Stimulated activated memory B cell treated with anti-CD40 and anti-IgM and Interleukin-4, amounts not matched to agents 10 μg/mL and 1 μg/mL and 100 μg/mL, for 72 hours (primary cell): ENCODE measurements around the gene FRMD5.

Experiments
- ATAC-seq: fragments of 150-1000 bp; cut with Tn5 transposase; 2 replicates; pipeline ENCODE4 v1.10.0; 2021
- H3K27ac Mint-ChIP-seq: one replicate; pipeline ENCODE4 v1.8.0; 2022; ENCODE audit warnings: mild to moderate bottlenecking, mixed read lengths
- H3K27me3 Mint-ChIP-seq: one replicate; pipeline ENCODE4 v1.8.0; 2022; ENCODE audit warnings: mixed read lengths
- H3K36me3 Mint-ChIP-seq: one replicate; pipeline ENCODE4 v1.8.0; 2022; ENCODE audit warnings: mixed read lengths
- H3K4me1 Mint-ChIP-seq: one replicate; pipeline ENCODE4 v1.8.0; 2022; ENCODE audit warnings: mixed read lengths
- H3K4me3 Mint-ChIP-seq: one replicate; pipeline ENCODE4 v1.8.0; 2022; ENCODE audit warnings: mild to moderate bottlenecking, moderate library complexity, mixed read lengths
- H3K9me3 Mint-ChIP-seq: one replicate; pipeline ENCODE4 v1.8.0; 2022; ENCODE audit warnings: mixed read lengths

Gene FRMD5

GRCh38 chr15:43908516-43909050 is 286.5 kb downstream of the FRMD5 start:
- Mint-ChIP-seq H3K4me3 (no peak overlapping the region), H3K27me3 (no peaks in the 10 kb centered on the region), H3K36me3 (no peaks in the 10 kb centered on the region), H3K9me3 (no peaks in the 10 kb centered on the region), H3K27ac (no peak overlapping the region), H3K4me1 (peaks cover 6% of the 10 kb centered on the region)
- ATAC-seq, result no peak

DNA sequence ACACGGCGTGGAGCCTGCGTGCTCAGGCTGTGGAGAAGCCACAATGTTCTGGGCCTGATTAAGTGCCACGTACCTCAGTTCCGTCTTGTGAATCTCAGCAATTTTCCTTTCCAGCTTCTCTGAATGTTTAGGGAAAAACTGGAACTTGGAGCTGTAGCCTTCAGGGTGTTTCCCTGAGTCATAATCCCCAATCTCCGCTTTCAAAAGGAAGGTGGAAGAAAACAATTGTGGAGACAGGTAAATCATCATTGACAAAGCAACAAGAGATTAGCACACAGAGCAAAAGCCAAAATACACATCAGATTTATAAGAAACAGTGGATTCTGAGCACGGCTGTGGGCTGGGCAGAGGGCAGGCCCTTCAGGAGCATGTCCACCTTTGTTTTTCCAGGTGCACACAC is 289.3 kb downstream of the FRMD5 start:
- peaks cover 7% of the 10 kb centered on the region for H3K4me1 Mint-ChIP-seq
- H3K27ac Mint-ChIP-seq, result no peak overlapping the region
- no peaks in the 10 kb centered on the region for H3K9me3 Mint-ChIP-seq
- H3K36me3 Mint-ChIP-seq, result no peaks in the 10 kb centered on the region
- no peaks in the 10 kb centered on the region for H3K27me3 Mint-ChIP-seq
- no peak overlapping the region for H3K4me3 Mint-ChIP-seq
- ATAC-seq, result no peak

- no peaks in the 10 kb centered on the region for H3K36me3 Mint-ChIP-seq
- ATAC-seq, result peak; percentile 65
- H3K4me1 Mint-ChIP-seq, result peaks cover 7% of the 10 kb centered on the region
- H3K27me3 Mint-ChIP-seq, result no peaks in the 10 kb centered on the region
- no peak overlapping the region for H3K27ac Mint-ChIP-seq
- no peak overlapping the region for H3K4me3 Mint-ChIP-seq
- H3K9me3 Mint-ChIP-seq, result no peaks in the 10 kb centered on the region
These were observed 291.2 kb downstream of the FRMD5 start for GRCh38 chr15:43903864-43904290.

- Mint-ChIP-seq H3K27me3 (no peaks in the 10 kb centered on the region), H3K9me3 (no peaks in the 10 kb centered on the region), H3K4me1 (peaks cover 7% of the 10 kb centered on the region), H3K4me3 (no peak overlapping the region), H3K27ac (no peak overlapping the region), H3K36me3 (no peaks in the 10 kb centered on the region)
- ATAC-seq, result no peak
These were observed 293.6 kb downstream of the FRMD5 start for GRCh38 chr15:43901495-43901894.

- H3K4me1 Mint-ChIP-seq, result peaks cover 7% of the 10 kb centered on the region
- no peaks in the 10 kb centered on the region for H3K9me3 Mint-ChIP-seq
- no peak overlapping the region for H3K27ac Mint-ChIP-seq
- no peak overlapping the region for H3K4me3 Mint-ChIP-seq
- no peaks in the 10 kb centered on the region for H3K27me3 Mint-ChIP-seq
- ATAC-seq, result no peak
- no peaks in the 10 kb centered on the region for H3K36me3 Mint-ChIP-seq
These were observed 294.1 kb downstream of the FRMD5 start for GRCh38 chr15:43900996-43901395.

DNA sequence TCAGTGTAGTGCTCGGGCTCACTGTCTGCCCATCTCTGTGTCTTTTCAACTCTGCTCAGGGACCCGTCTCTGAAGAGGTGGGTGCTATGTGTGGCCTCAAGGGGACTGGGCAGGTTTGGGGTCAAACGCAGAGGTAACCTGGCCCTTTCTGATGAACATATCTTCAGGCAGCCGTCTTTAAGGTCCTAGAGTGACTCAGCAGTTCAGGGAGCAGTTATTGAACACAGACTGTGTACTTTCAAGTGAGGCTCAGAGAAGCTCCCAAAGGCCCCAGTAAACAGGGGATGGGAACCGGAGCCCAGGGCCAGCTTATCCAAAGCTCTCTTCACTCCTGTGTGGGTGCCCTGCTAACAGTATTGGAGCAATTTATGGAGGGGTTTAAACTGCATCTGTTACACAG is 295.1 kb downstream of the FRMD5 start:
- Mint-ChIP-seq H3K27me3 (no peaks in the 10 kb centered on the region), H3K36me3 (no peaks in the 10 kb centered on the region)

GRCh38 chr15:43898891-43899290 is 296.2 kb downstream of the FRMD5 start:
- H3K4me3 Mint-ChIP-seq, result no peak overlapping the region
- no peak for ATAC-seq
- no peak overlapping the region for H3K27ac Mint-ChIP-seq
- H3K9me3 Mint-ChIP-seq, result no peaks in the 10 kb centered on the region
- no peaks in the 10 kb centered on the region for H3K36me3 Mint-ChIP-seq
- H3K4me1 Mint-ChIP-seq, result peaks cover 4% of the 10 kb centered on the region
- H3K27me3 Mint-ChIP-seq, result no peaks in the 10 kb centered on the region

More for the DNA sequence above, 295.1 kb downstream of the FRMD5 start:
- Mint-ChIP-seq H3K4me1 (peaks cover 7% of the 10 kb centered on the region), H3K9me3 (no peaks in the 10 kb centered on the region), H3K27ac (no peak overlapping the region), H3K4me3 (no peak overlapping the region)
- ATAC-seq, result no peak

- H3K27ac Mint-ChIP-seq, result no peak overlapping the region
- no peaks in the 10 kb centered on the region for H3K36me3 Mint-ChIP-seq
- H3K4me3 Mint-ChIP-seq, result no peak overlapping the region
- no peaks in the 10 kb centered on the region for H3K27me3 Mint-ChIP-seq
- H3K9me3 Mint-ChIP-seq, result no peaks in the 10 kb centered on the region
- ATAC-seq, result no peak
- no peaks in the 10 kb centered on the region for H3K4me1 Mint-ChIP-seq
These were observed 298.5 kb downstream of the FRMD5 start for GRCh38 chr15:43896543-43896942.

DNA sequence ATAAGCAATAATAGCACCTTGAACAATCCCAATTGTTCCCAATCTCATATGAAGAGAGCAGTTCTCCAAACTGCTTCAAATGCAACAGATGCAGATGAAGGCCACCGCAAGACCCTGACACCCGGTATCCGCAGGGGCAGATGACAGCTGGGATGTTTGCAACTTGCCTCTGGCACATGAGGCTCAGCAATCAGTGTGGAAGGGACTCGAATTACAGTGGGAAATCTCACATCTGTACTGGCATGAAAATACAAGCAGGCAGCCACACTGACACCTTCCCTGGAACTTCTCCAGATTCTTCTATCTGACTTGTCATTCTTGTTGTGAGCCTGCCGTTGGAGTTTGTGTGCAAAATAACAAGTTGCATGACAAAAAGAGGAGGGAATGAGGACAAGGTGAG is 299.5 kb downstream of the FRMD5 start:
- H3K4me3 Mint-ChIP-seq, result no peak overlapping the region
- ATAC-seq, result no peak

GRCh38 chr15:43893956-43894355 is 301.1 kb downstream of the FRMD5 start:
- no peaks in the 10 kb centered on the region for H3K9me3 Mint-ChIP-seq
- H3K36me3 Mint-ChIP-seq, result no peaks in the 10 kb centered on the region
- no peaks in the 10 kb centered on the region for H3K4me1 Mint-ChIP-seq
- no peak overlapping the region for H3K4me3 Mint-ChIP-seq
- no peak for ATAC-seq
- no peaks in the 10 kb centered on the region for H3K27me3 Mint-ChIP-seq
- no peak overlapping the region for H3K27ac Mint-ChIP-seq

More for the DNA sequence above, 299.5 kb downstream of the FRMD5 start:
- H3K4me1 Mint-ChIP-seq, result no peaks in the 10 kb centered on the region
- H3K9me3 Mint-ChIP-seq, result no peaks in the 10 kb centered on the region
- no peaks in the 10 kb centered on the region for H3K36me3 Mint-ChIP-seq
- H3K27ac Mint-ChIP-seq, result no peak overlapping the region
- H3K27me3 Mint-ChIP-seq, result no peaks in the 10 kb centered on the region

- Mint-ChIP-seq H3K4me1 (no peaks in the 10 kb centered on the region), H3K9me3 (no peaks in the 10 kb centered on the region), H3K4me3 (no peak overlapping the region), H3K27ac (no peak overlapping the region), H3K36me3 (no peaks in the 10 kb centered on the region), H3K27me3 (no peaks in the 10 kb centered on the region)
- no peak for ATAC-seq
These were observed 306.0 kb downstream of the FRMD5 start for GRCh38 chr15:43889042-43889441.

- Mint-ChIP-seq H3K9me3 (no peaks in the 10 kb centered on the region), H3K27ac (no peak overlapping the region), H3K36me3 (no peaks in the 10 kb centered on the region), H3K4me1 (no peaks in the 10 kb centered on the region), H3K27me3 (no peaks in the 10 kb centered on the region), H3K4me3 (no peak overlapping the region)
- no peak for ATAC-seq
These were observed 307.2 kb downstream of the FRMD5 start for GRCh38 chr15:43887901-43888300.

- H3K4me3 Mint-ChIP-seq, result no peak overlapping the region
- H3K9me3 Mint-ChIP-seq, result no peaks in the 10 kb centered on the region
- no peak overlapping the region for H3K27ac Mint-ChIP-seq
These were observed 308.5 kb downstream of the FRMD5 start for GRCh38 chr15:43886558-43886957.

GRCh38 chr15:43883571-43883970 is 311.5 kb downstream of the FRMD5 start:
- no peaks in the 10 kb centered on the region for H3K4me1 Mint-ChIP-seq
- no peaks in the 10 kb centered on the region for H3K36me3 Mint-ChIP-seq
- no peaks in the 10 kb centered on the region for H3K9me3 Mint-ChIP-seq
- H3K27me3 Mint-ChIP-seq, result no peaks in the 10 kb centered on the region
- no peak overlapping the region for H3K4me3 Mint-ChIP-seq
- ATAC-seq, result no peak
- H3K27ac Mint-ChIP-seq, result no peak overlapping the region

More at GRCh38 chr15:43886558-43886957, 308.5 kb downstream of the FRMD5 start:
- Mint-ChIP-seq H3K4me1 (no peaks in the 10 kb centered on the region), H3K36me3 (no peaks in the 10 kb centered on the region), H3K27me3 (no peaks in the 10 kb centered on the region)
- ATAC-seq, result no peak

- Mint-ChIP-seq H3K4me3 (no peak overlapping the region), H3K27me3 (no peaks in the 10 kb centered on the region), H3K27ac (no peak overlapping the region), H3K4me1 (no peaks in the 10 kb centered on the region), H3K9me3 (no peaks in the 10 kb centered on the region), H3K36me3 (no peaks in the 10 kb centered on the region)
- no peak for ATAC-seq
These were observed 313.1 kb downstream of the FRMD5 start for GRCh38 chr15:43881944-43882343.

- H3K9me3 Mint-ChIP-seq, result no peaks in the 10 kb centered on the region
- ATAC-seq, result no peak
- no peak overlapping the region for H3K4me3 Mint-ChIP-seq
These were observed 313.8 kb downstream of the FRMD5 start for GRCh38 chr15:43881245-43881644.

More at GRCh38 chr15:43881245-43881644, 313.8 kb downstream of the FRMD5 start:
- Mint-ChIP-seq H3K27me3 (no peaks in the 10 kb centered on the region), H3K4me1 (no peaks in the 10 kb centered on the region), H3K36me3 (no peaks in the 10 kb centered on the region), H3K27ac (no peak overlapping the region)
